Measurements from ENCODE around the gene HDAC10.

GRCh38 chr22:50286701-50287318 is 35.7 kb upstream of the HDAC10 start:
- TF ChIP-seq CTCF (IDR thresholded peaks at IDR 0.05 in 8 of 11, conservative IDR thresholded peaks at IDR 0.05 in 3 of 11) (no peak), POLR2A (IDR thresholded peaks at IDR 0.05) (no peak)
